Endodermal cell (in vitro differentiated cells): ENCODE measurements around the gene ZNF460. TPM values are rescaled to one million over a fixed set of nuclear protein-coding genes. Genes with fewer than 3 reads are reported as not detected.

ENCODE experiments used
- DNase-seq: peaks from one replicate; pipeline ENCODE4 v3.0.0-alpha.2; 2017
- H3K27ac ChIP-seq: 2 replicates; pipeline ENCODE4 v1.5.1; 2013; ENCODE audit warnings: mild to moderate bottlenecking, low read depth, low read length, moderate library complexity
- H3K27me3 ChIP-seq: 2 replicates; pipeline ENCODE4 v1.6.1; 2013; ENCODE audit warnings: mild to moderate bottlenecking, low read length, moderate library complexity; ENCODE audit not compliant: insufficient read depth, control insufficient read depth, poor library complexity, severe bottlenecking
- H3K36me3 ChIP-seq: 2 replicates; pipeline ENCODE4 v1.7.0; 2013; ENCODE audit warnings: mild to moderate bottlenecking, low read length, moderate library complexity; ENCODE audit not compliant: control insufficient read depth, insufficient read depth
- H3K4me1 ChIP-seq: one replicate; pipeline ENCODE4 v1.7.0; 2013; ENCODE audit warnings: low read length; ENCODE audit not compliant: control insufficient read depth, insufficient read depth
- H3K4me3 ChIP-seq: 2 replicates; pipeline ENCODE4 v1.5.1; 2013; ENCODE audit warnings: mild to moderate bottlenecking, low read length, moderate library complexity
- H3K9ac ChIP-seq: 2 replicates; pipeline ENCODE4 v1.6.1; 2013; ENCODE audit warnings: mild to moderate bottlenecking, low read length, moderate library complexity; ENCODE audit not compliant: poor library complexity, severe bottlenecking; ENCODE audit errors: extremely low read depth
- H3K9me3 ChIP-seq: 2 replicates; pipeline ENCODE4 v1.6.1; 2013; ENCODE audit warnings: mild to moderate bottlenecking, low read length, moderate library complexity; ENCODE audit not compliant: control insufficient read depth
- H3K27ac Mint-ChIP-seq: 2 replicates; pipeline ENCODE4 v1.8.0; 2020; ENCODE audit warnings: mixed read lengths
- H3K27me3 Mint-ChIP-seq: 2 replicates; pipeline ENCODE4 v1.8.0; 2021; ENCODE audit warnings: mild to moderate bottlenecking, mixed read lengths; ENCODE audit not compliant: insufficient read depth
- H3K36me3 Mint-ChIP-seq: 2 replicates; pipeline ENCODE4 v1.8.0; 2020; ENCODE audit warnings: low read depth, mixed read lengths
- H3K4me1 Mint-ChIP-seq: 2 replicates; pipeline ENCODE4 v1.8.0; 2020; ENCODE audit warnings: mixed read lengths
- H3K4me3 Mint-ChIP-seq: 2 replicates; pipeline ENCODE4 v1.8.0; 2020; ENCODE audit warnings: mild to moderate bottlenecking, moderate library complexity, mixed read lengths
- H3K9me3 Mint-ChIP-seq: 2 replicates; pipeline ENCODE4 v1.8.0; 2020; ENCODE audit warnings: mild to moderate bottlenecking, mixed read lengths
- CTCF ChIP-seq: fragments of 200-600 bp; sonication (generic); conservative IDR thresholded peaks from 2 replicates; pipeline ENCODE4 v1.5.0; 2021; ENCODE audit warnings: antibody characterized with exemption, mild to moderate bottlenecking
- WGBS, 2 experiments: methylation state at CpG; one replicate each; pipeline versions ENCODE4 v1.1.5 to v1.1.7; 2013; ENCODE audit warnings: missing lambda C conversion rate in 2 of 2, mixed read lengths in 1 of 2; ENCODE audit not compliant: insufficient coverage in 1 of 2, insufficient read length in 1 of 2; 5-methylcytosine and 5-hydroxymethylcytosine counted together
- total RNA-seq, 2 donors: library from RNA; stranded (reverse); fragmentation: NEBNext Ultra II Directional in 1 of 2; extraction: Animal tissue kit (Norgen Biotek cat#: 25700) in 1 of 2; gene quantifications; 2 replicates in 1 of 2; 3 replicates in 1 of 2; pipeline ENCODE4 v1.2.1, GENCODE V29; 2021

ZNF460 gene
- total RNA-seq, 2 donors from 2014 or later: 63.9 to 64.0 TPM

GRCh38 chr19:57317503-57317902 lies 37.2 kb downstream of the ZNF460 start:
- Histone ChIP-seq H3K4me3 (no peak overlapping the region), H3K27me3 (peaks cover 58% of the 10 kb centered on the region), H3K9ac (no peak overlapping the region), H3K4me1 (peaks cover 2% of the 10 kb centered on the region), H3K27ac (no peak overlapping the region), H3K9me3 (no peaks in the 10 kb centered on the region), H3K36me3 (no peaks in the 10 kb centered on the region)
- 36 to 57% methylated on average over 13 to 29 of the region's 29 CpGs for WGBS, 2 experiments
- Mint-ChIP-seq H3K27me3 (peaks cover 59% of the 10 kb centered on the region), H3K36me3 (no peaks in the 10 kb centered on the region), H3K27ac (no peak overlapping the region), H3K9me3 (no peaks in the 10 kb centered on the region), H3K4me1 (peaks cover 10% of the 10 kb centered on the region), H3K4me3 (no peak overlapping the region)
- TF ChIP-seq CTCF: no peak
- peak; percentile 63 for DNase-seq

GRCh38 chr19:57319869-57320179 lies 39.5 kb downstream of the ZNF460 start:
- Histone ChIP-seq H3K4me3 (peak overlapping the region; percentile 91), H3K27ac (peak overlapping the region; percentile 55), H3K36me3 (peaks cover 14% of the 10 kb centered on the region), H3K27me3 (peaks cover 34% of the 10 kb centered on the region), H3K9me3 (no peaks in the 10 kb centered on the region), H3K4me1 (peaks cover 2% of the 10 kb centered on the region), H3K9ac (peak overlapping the region; percentile 90)
- H3K9me3 Mint-ChIP-seq: no peaks in the 10 kb centered on the region
- TF ChIP-seq CTCF: no peak
- H3K27me3 Mint-ChIP-seq: peaks cover 36% of the 10 kb centered on the region
- H3K36me3 Mint-ChIP-seq: peaks cover 13% of the 10 kb centered on the region
- peak overlapping the region; percentile 83 for H3K4me3 Mint-ChIP-seq
- 3% methylated on average over 1 of the region's 1 CpG; no CpG with 5 or more reads in 1 of the 2 experiments for WGBS, 2 experiments
- peak overlapping the region; percentile 94 for H3K27ac Mint-ChIP-seq
- H3K4me1 Mint-ChIP-seq: peaks cover 12% of the 10 kb centered on the region
- DNase-seq: no peak

GRCh38 chr19:57320180-57321084 lies 40.1 kb downstream of the ZNF460 start, which contains the start of gene ZNF543:
Gene ZNF543 (plus strand): TSS chr19:57320472. CDS start chr19:57320854, 382 bp downstream.
- peak within 1 kb of the TSS; percentile 94 for H3K27ac Mint-ChIP-seq
- DNase-seq: peak; percentile 98
- 0 to 1% methylated on average over 44 to 71 of the region's 71 CpGs for WGBS, 2 experiments
- peak within 1 kb of the TSS; percentile 90 for H3K9ac ChIP-seq
- peak within 1 kb of the TSS; percentile 91 for H3K4me3 ChIP-seq
- H3K27me3 ChIP-seq: peaks cover 28% of the 10 kb centered on the region
- H3K27ac ChIP-seq: peak within 1 kb of the TSS; percentile 69
- H3K4me3 Mint-ChIP-seq: peak within 1 kb of the TSS; percentile 83
- H3K9me3 ChIP-seq: no peaks in the 10 kb centered on the region
- peaks cover 20% of the 10 kb centered on the region for H3K36me3 ChIP-seq
- H3K9me3 Mint-ChIP-seq: no peaks in the 10 kb centered on the region
- H3K4me1 ChIP-seq: peaks cover 2% of the 10 kb centered on the region
- peaks cover 30% of the 10 kb centered on the region for H3K27me3 Mint-ChIP-seq
- peak; percentile 19 for TF ChIP-seq CTCF
- H3K36me3 Mint-ChIP-seq: peaks cover 19% of the 10 kb centered on the region
- H3K4me1 Mint-ChIP-seq: peaks cover 12% of the 10 kb centered on the region
